HS-27A (cell line): ENCODE data around the gene CDH13.

Experiments
- DNase-seq: peaks from one replicate; pipeline ENCODE4 v3.0.0-alpha.2; 2012; ENCODE audit warnings: low read depth, missing footprints

The CDH13 gene

DNA sequence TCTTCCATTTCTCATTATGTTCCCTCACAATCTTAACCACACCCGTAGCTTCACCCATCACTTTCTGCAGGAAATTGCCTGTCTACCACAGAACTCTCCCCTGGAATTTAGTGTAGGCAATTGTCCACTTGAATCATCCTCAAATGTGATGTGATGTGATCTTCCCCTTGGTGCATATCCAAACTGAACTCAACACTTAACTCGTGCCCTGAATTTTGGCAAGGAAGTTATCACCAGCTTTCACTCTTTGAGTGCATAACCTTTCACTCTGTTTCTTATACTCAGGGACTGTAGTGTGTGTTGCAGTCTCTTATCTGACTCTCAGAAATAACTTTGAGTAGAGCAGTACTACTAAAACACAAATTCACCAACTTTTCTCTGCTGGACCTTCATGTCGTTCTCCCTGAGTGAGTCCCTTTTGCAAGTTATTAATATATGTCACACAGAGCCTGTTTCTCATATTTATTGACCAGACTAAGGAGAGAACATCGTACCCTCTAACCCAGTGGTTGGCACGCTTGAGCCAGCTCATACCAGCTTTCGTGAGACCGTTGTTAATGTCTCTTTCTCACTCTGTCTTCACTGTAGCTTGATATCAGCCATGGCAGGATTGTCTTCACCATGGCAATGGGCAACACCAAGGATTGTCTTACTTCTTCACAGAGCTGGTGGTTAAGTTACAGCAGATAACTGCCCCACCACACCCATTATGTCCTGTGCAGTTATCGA lies 622.1 kb downstream of the CDH13 start:
- no peak for DNase-seq

DNA sequence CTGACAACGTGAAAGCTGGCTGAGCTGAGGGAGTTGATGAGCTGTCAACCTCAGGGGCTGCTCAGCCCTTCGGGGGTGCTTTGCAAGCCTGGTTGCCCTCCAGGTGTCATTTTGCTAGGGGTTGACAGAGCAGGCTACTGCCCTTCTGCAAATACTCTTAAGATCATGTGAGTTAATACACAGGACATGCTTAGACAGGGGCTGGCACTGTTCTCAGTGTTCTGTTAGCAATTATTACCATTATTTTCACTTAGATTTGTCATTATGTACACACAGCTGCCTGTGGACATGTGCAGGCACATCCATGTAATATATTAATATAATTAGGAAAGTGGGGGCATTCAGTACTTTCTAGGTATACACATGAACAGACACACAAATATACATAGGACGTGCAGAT lies 626.8 kb downstream of the CDH13 start:
- no peak for DNase-seq

DNA sequence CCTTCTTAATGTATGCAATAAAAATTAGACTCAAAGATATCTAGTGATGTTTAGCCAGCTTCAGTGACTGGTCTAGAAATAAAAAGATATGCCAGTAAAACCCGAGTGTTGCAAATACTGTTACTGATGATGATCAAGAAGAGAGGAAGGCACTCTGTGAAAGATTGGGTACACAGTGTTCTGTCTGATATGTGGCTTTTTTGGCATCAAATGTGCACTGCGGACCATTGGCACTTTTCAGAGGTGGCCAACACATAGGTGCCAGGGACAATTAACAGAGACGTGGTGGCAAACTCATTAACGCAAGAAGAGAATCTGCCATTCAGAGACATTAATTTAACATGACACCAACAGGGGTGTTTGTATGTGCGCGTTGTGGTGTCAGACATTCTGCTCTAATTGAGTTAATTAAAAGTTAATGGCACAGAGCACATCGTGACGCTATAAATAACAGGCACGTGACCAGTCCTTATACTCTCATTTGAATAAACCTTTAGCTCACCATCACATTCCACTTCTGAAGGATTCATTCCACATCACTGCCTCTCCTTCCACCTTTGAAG lies 631.7 kb downstream of the CDH13 start:
- no peak for DNase-seq

DNA sequence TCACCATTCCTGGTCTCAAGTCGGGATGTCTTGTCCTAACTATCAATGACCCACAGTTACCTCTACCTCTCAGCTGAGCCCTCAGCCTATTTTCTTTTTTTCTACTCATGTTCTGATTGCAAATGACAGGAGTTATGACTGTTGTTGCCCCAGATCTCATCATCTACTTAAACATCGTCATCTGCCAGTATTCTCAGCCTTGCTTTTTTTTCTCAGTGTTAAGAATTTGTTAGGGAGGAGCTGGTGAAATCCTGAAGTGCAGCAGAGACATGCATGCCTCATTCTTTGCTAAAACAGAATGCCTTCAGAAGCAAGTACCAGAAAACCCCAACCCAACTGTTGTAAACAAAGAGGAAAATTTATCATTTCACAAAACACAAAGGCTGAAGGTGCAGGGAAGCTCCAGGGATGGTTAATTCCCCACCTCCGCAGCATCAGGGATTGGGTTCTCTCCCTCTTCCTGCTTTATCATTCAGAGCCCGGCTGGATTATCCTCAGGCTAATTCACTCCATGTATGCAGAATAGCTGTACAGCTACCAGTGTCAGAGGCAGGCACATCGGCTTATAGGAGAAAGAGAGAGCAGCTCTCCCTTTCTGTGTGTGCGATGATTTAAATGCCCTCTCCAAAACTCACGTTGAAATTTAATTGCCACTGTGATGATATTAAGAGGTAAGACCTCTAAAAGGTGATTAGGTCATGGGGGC lies 640.2 kb downstream of the CDH13 start:
- no peak for DNase-seq

DNA sequence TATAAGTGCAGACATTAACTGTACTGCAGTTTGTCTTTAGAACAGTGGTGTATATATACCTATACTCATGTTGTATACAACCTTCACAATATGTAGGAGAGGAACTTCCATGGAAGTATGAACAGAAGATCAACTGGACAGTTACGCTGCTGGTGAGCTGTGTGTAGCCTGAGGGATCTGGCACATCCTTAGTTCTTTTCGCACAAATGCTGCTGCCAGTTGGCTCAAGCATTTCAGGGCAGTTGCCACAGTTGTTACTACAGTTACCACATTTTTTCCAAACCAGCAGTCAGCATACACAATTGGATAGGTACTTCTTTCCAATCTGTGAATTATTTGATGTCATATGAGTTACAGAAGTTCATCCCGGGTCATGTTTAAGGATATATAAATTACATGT lies 641.4 kb downstream of the CDH13 start:
- DNase-seq = no peak

DNA sequence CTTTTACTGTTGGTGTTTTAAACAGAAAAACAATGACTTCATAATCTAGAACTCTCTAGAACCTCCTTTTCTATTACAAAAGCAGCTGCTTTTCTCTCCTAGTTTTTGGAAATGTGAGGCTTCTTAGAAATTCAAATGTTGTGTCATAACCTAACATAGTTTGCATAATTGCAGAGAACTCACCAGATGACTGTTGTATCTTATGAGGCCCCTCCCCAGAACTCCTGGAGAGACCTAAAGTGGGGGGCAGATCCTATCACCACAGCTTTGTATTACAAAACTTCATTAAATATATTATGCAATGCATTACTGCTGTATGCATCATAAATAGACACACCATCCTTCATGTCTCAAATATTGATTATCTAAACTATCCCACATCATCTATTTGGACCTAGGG lies 642.3 kb downstream of the CDH13 start:
- DNase-seq = no peak

DNA sequence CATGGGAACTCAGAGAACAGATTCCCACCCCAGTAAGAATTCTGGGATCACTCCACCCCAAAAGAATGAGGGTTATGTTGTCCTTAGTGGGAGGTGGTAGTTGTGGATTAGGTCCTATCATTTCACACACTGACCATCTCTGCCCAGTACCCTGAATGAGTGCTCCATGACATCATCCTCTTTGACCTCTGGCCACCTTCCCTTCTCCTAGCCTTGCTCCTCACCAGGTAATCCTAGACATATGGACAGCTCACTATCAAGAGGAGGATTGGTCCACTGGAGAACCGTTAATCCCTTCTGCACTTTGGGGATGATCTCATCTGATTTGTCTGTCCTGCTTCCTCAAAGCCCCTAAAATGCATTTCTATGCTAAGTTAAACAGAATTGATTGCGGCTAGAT lies 642.8 kb downstream of the CDH13 start:
- DNase-seq = no peak

DNA sequence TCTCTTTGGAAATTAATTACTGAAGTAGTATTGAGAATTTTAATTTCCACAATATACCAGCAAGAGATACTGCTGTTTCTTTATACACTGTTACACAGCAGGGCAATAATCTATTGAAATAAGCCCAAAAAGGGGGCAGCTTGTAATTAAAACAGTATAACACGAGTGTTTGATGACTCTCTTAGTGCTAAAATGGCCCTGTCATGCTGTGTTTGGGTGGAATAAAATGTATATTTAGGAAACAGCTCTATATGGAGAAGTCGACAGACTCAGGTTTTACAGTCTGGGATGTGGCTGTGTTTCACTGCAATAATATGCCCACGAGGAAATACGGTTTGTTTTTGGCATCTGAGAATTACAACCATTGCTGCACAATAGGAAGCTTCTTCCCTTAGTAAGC lies 643.3 kb downstream of the CDH13 start:
- DNase-seq = no peak

DNA sequence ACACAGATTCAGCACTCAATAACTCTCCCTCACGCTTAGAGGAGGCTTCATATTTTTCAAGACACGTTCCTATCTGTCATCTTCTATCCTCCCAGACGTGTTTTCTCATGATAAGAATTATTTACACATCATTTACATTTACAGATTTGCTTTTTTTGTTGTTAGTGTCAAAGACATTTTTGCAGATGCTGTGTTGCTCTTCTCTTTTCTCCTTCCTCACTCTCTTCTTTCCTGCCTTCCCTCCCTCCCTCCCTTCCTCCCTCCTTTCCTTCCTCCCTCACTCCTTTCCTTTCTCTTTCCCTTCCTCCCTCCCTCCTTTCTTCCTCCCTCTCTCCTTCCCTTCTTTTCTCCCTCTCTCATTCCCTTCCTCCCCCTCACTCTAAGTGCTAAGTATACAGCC lies 643.9 kb downstream of the CDH13 start:
- DNase-seq = no peak

DNA sequence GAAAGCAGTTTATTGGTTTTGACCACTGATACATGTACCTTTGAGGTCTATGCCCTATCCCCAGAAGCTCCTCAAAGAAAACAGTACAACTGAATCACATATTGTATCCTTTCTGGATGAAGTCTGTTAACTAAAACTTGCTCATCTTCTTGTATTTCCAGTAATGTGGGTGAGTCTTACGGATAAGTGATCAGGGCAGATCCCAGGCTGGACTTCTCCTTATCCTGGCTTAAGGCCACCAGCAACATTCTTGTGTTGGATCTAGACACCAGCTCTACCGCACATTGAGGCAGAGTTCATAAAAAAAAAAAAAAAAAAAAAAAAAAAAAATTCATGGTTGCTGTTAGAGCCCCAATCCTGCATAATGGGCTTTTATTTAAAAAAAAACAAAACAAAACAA lies 644.4 kb downstream of the CDH13 start:
- no peak for DNase-seq

DNA sequence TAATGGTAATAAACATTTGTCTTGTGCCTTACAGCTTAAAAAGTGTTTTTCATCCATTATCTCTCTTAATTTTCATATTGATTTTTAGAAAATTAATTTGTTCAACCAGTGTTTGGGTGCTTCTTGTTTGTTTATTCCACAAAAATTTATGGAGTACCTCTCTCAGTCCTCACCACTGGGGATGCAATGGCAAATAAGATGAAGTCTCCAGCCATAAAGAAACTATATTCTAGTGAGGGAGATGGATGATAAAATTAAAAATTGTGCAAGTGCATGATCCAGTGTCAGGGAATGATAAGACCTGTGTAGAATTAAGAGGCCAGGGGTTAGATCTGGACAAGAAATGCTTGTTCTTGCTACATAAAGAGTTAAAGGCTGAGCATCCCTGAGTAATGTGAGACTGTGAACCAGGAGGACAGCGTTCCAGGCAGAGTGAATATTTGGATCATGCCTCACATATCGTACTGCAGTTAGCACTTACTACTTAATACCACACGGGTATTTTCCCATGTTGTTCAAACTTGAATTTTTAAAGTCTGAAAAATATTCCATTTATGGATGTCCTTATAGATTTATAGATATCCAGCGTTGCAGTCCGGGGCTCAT lies 645.3 kb downstream of the CDH13 start:
- DNase-seq = no peak

DNA sequence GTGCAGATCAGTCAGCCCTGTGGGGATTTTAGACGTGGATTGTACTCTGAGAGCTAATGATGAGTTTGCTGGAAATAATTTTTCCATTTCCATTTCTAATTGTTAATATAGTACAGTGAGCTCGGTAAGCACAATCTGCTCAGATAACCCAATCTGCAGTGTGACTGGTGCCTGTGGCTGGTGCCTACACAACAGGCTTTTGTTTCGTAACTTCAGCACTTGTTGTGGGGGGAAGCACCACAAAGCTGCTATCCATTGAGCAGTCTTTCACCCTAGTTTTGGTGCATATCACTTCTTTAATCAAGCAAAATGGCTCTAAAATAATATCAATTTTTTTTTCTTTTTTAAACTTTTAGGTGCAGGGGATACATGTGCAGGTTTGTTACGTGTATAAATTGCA lies 646.1 kb downstream of the CDH13 start:
- DNase-seq = no peak

DNA sequence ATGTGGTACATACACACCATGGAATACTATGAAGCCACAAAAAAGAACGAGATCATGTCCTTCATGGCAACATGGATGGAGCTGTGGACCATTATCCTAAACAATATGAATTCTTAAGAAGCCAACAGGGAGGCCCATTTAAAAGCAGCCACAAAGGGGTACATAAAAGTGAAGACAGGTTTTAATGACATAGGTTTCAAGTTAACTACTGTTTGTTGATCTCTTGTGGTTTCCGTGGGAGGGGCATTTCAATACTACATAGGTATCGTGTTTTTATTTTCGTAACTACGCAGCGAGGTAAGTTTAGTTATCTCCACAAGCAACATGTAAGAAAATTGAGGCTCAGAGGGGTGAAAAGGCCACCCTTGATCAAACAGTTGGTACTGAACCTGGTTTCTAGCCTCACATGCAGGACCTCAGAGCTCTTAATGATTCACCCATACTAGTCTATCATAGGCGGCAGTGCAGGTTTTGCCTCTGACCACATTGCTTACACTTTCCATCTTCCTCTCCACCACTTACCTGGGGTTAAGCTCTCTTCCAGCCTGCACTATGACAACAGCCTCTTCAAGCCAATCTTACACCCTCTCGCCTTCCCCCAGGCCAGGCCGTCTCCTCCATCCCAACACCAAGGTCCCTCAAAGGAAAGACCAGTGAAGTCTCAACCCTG lies 646.9 kb downstream of the CDH13 start:
- no peak for DNase-seq

DNA sequence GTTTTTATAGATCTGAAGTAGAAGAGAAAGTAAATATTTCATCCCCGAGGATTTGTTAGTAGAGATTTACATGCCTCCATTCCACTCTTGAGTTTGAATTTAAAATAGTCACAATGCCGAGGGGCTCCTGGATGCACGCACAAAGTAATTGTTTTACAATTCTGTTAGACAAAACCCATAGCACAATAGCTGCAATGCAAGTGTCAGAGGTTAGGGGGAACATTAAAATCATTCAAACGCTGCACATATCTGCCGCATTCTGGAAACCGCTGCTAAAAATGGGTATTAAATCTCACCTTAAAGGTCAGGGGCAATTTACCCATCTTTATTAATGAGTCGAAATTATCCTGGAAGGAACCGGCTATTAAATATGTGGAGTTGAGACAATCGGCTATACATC lies 652.5 kb downstream of the CDH13 start:
- no peak for DNase-seq

DNA sequence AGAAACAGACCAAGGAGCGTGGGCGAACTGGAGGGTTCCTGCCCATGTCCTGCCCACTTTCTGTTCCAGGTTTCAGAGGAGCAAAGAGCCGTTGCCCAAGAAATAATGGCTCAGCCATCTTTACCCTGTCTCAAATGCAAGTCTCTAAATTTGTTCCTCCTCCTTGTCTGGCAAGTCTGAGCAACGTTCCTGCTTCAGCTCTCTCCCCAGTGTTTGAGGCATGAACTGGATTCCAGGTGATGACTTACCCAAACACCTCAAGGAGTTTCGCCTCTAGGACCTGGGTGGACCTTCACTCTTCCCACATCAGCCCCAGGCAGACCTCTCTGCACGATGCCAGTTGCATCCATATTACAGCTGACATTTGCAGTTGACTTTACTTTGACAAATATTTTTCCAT lies 659.2 kb downstream of the CDH13 start:
- DNase-seq = no peak

DNA sequence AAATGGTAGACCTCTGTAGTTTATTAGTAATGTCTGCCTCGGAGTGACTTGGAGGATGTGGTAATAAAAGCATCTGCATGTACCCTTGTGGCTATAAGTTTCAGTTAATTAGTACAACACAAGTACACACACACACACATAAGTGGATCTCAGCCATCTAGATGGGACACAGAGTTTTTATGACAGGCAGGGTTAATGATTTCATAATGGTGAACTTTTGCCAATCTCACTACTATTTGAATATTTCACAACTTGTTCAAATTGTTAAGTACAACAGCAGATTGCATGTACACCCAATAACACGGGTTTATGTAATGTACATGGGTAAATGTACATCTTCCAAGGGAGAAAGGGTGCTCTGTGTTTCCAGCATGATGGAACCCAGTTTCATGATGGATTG lies 669.7 kb downstream of the CDH13 start:
- no peak for DNase-seq

DNA sequence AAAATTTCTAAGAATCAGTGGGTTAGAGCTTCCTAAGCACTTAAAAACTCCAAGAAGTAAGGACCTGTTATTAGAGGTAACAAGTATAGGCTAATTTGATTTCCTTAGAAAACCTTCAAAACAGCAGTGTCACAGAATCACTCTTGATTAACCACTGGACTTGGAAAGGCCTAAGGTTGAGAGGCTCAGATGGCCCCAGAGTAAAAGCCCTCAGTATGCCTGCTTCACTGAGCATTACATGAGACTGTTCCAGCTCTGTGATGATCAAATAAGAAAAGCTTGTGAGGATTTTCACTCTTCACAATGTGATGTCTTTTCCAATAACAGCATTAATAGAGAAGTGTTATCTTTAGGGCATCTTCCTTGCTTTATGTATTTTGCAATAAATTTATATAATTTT lies 671.8 kb downstream of the CDH13 start:
- no peak for DNase-seq

DNA sequence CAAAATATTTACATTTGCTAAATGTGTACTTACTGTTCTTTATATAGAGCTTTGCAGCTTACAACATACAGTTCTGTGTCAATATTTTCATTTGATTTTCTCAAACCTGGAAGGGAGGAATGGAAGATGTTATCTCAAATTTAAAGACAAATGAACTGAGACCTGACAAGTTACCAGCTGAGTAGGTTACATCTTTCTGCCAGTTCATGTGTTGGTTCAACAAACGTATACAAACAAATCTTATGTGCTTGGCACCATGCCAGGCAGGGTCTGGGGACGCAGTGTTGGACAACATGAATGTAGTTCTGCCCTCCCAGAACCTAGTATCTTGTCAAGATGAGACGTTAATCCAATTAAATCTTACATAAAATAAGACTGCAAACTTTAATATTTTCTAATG lies 673.6 kb downstream of the CDH13 start:
- no peak for DNase-seq

DNA sequence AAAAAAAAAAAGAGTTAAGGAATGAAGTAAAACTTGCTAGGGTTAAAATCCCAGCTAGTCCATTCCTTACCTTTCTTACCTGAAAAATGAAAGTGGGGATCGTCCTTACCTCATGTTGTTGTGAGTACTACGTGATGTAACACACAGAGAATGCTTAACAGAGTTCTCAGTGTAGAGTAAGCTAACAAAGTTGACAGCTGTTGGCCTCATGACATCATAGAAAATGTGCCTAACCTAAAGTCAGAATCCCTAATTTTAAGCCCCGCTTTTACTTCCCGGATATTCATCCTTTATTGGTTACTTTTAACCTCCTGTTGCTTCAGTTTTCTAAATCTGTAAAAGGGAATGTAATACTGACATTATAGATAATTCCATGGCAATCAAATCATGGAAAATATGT lies 675.2 kb downstream of the CDH13 start:
- no peak for DNase-seq

DNA sequence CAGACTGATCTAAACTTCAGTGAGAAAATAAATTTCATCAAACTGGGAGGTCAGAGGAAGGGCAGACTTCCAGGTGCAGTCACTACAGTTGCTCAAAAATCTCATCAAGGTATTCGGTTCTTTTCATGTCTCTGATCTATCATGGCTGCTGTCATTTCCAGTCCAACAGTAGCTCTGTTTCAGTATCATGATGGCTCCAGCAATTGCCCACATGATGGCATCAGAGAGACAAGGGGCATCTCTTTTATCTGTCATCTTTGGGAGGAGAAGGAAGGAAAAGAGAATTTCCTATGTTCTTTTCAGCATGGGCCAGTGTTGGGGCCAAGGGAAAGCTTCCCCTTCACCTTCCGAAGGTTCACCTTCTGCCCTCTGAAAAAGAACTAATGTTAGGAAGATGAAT lies 676.1 kb downstream of the CDH13 start:
- no peak for DNase-seq

DNA sequence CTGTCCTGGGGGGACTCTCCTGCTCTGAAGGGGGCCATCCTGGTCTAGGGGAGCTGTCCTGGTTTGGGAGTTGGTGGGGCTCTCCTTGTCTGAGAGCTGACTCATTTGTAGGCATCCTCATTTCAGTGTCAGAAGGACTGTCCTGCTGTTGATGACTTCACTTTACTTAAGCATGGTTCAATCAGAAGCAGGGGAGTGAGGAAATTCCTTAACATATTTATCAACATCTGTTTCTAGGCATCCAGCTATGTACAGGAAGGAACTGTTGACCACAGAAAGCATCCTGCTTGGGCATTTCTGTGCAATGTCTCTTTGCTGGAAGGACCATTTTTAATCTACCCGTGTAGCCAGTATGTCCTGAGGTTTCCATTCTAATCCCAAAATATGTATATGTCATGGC lies 678.3 kb downstream of the CDH13 start:
- peak; percentile 35 for DNase-seq

DNA sequence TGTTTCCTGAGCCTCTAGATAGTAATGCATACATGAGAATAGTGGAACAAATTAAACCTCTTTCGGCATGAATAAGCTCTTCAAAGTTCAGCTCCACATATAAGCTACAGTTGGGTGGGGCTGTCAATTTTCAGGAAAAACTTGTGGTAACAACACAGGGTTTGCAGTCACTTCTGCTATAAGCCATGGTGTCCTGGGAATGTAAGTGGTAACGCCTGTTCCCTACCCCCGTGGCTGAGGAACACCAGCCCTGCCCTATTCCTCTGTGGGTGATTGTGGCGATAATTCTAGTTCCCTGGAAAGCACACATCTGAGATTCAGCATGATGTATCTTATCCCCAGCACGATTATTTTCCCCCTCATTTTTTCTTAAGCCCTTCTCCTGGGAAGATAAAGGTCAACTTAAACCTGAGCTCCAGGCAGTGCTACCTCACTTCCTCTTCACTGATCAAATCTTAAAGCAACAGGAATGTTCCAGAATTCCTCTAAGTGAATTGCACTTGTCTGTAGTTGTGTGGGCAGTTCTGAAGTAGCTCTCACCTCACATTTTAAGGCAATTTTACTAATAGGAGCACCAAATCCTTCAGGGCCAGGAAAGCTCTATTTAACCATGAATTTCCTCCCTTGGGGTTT lies 680.3 kb downstream of the CDH13 start:
- no peak for DNase-seq
